Psoas muscle (tissue), 8 donors: ENCODE measurements around the gene SERP2. TPM values are rescaled to one million over a fixed set of nuclear protein-coding genes. Genes with fewer than 3 reads are reported as not detected.

Experiments used
- ATAC-seq, 4 donors: fragments of 200-7000 bp; cut with Tn5 transposase; one replicate each; pipeline ENCODE4 v1.9.1; 2020; ENCODE audit warnings: moderate library complexity in 3 of 4, mild to moderate bottlenecking in 2 of 4
- DNase-seq, 2 donors: peaks; one replicate each; pipeline ENCODE4 v3.0.0-alpha.2; 2020
- H3K27ac ChIP-seq: fragments of 200-600 bp; one replicate; pipeline ENCODE4 v1.8.0; 2022
- H3K27me3 ChIP-seq, 3 donors: fragments of 200-600 bp in 1 of 3; one replicate each; pipeline versions ENCODE4 v1.6.1 to v1.8.0; 2013 to 2022; ENCODE audit warnings: low read length in 2 of 3, mild to moderate bottlenecking in 2 of 3, moderate library complexity in 1 of 3; ENCODE audit not compliant: insufficient read depth in 3 of 3
- H3K36me3 ChIP-seq, 2 donors: fragments of 200-600 bp in 1 of 2; one replicate each; pipeline versions ENCODE4 v1.6.1 to v1.8.0; 2013 to 2022; ENCODE audit warnings: low read depth in 1 of 2, mild to moderate bottlenecking in 1 of 2, moderate library complexity in 1 of 2; ENCODE audit not compliant: insufficient read depth in 1 of 2
- H3K4me1 ChIP-seq: fragments of 200-600 bp; one replicate; pipeline ENCODE4 v1.8.0; 2022
- H3K4me3 ChIP-seq: fragments of 200-600 bp; one replicate; pipeline ENCODE4 v1.8.0; 2022; ENCODE audit warnings: mild to moderate bottlenecking
- H3K9me3 ChIP-seq: fragments of 200-600 bp; one replicate; pipeline ENCODE4 v1.8.0; 2022
- WGBS, 3 donors: extraction: QIAGEN DNeasy Blood & Tissue Kit; methylation state at CpG; one replicate each; pipeline versions ENCODE4 v1.1.6 to v1.1.7; 2013; 5-methylcytosine and 5-hydroxymethylcytosine counted together
- intact Hi-C, 2 donors: fragments of 100-400 bp; cut with DNase I; formaldehyde crosslinking; loops; one replicate each; pipeline versions ENCODE4 v1.11.0 to v1.14.2; 2022
- polyA plus RNA-seq, 3 donors: library from polyadenylated mRNA; stranded (reverse); fragments of 200-250 nt; gene quantifications; one replicate each; pipeline ENCODE4 v1.2.3, GENCODE V29; 2013
- total RNA-seq, 4 donors: library from RNA; stranded (reverse); fragmentation: NEBNext Ultra II Directional in 2 of 4; extraction: Animal tissue kit (Norgen Biotek cat#: 25700) in 2 of 4; gene quantifications; one replicate each; pipeline versions ENCODE4 v1.2.1 to v1.2.4, GENCODE V29; 2021 to 2023
- TF ChIP-seq, protein P1 (sequence below): fragments of 200-600 bp; IDR thresholded peaks from one replicate; pipeline ENCODE4 v1.8.0; 2022; ENCODE audit warnings: antibody characterized with exemption
- donor health status: healthy with polysubstance abuse.
- donor health status: DM: no; HTN: no; CAD: no; lungs with moderate emphysema.
- donor health status: Bipolar disorder and iron deficiency.
- donor health status: healthy.
- donor health status: DM: yes; HTN: yes; CAD: no.
- donor health status: DM: no; HTN: no; CAD: no.
- donor health status: DM: no; HTN: no; CAD: no.
- donor health status: DM: yes; HTN: yes; CAD: no.

SERP2 gene
- total and polyA plus RNA-seq, 7 donors, result 0.57 to 1.8 (median 1.1) TPM

DNA sequence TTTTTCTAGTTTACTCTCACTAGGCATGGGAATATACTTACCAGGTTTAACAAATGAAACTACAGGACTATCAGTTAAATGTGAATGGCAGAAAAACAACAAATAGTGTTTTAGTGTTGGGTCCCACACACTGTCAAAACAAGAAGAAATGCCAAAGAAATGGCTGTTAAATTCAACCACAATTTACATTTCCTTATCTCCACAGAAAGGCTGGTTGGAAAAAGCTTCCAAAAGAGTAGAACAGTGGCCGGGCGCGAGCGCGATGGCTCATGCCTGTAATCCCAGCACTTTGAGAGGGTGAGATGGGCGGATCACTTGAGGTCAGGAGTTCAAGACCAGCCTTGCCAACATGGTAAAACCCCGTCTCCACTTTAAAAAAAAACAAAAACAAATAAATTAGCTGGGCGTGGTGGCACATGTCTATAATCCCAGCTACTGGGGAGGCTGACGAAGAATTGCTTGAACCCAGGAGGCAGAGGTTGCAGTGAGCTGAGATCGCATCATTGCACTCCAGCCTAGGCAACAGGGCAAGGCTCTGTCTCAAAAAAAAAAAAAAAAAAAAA is 66.5 kb downstream of the SERP2 start:
- Histone ChIP-seq H3K4me1 (peaks cover 33% of the 10 kb centered on the region), H3K4me3 (no peak overlapping the region), H3K36me3 (no peaks in the 10 kb centered on the region), H3K9me3 (no peaks in the 10 kb centered on the region), H3K27ac (peak overlapping the region; percentile 62), H3K27me3 (no peaks in the 10 kb centered on the region)
- intact Hi-C loops, result loop anchor here in 1 of 2 donors (5.0 kb wide), 2 partner anchors 393 to 533 kb away; no protein-coding TSS in a partner anchor
- TF ChIP-seq, protein P1, sequence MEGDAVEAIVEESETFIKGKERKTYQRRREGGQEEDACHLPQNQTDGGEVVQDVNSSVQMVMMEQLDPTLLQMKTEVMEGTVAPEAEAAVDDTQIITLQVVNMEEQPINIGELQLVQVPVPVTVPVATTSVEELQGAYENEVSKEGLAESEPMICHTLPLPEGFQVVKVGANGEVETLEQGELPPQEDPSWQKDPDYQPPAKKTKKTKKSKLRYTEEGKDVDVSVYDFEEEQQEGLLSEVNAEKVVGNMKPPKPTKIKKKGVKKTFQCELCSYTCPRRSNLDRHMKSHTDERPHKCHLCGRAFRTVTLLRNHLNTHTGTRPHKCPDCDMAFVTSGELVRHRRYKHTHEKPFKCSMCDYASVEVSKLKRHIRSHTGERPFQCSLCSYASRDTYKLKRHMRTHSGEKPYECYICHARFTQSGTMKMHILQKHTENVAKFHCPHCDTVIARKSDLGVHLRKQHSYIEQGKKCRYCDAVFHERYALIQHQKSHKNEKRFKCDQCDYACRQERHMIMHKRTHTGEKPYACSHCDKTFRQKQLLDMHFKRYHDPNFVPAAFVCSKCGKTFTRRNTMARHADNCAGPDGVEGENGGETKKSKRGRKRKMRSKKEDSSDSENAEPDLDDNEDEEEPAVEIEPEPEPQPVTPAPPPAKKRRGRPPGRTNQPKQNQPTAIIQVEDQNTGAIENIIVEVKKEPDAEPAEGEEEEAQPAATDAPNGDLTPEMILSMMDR, result no peak
- 77 to 87% (median 82%) methylated on average over 10 of the region's 10 CpGs for WGBS, 3 donors
- ATAC-seq (no peak), DNase-seq (no peak)

Other genes starting within 250 kb of the SERP2 start
- gene TSC22D1, start 202.5 kb downstream of the SERP2 start, total RNA-seq, result 100 to 1,000 TPM; 121 to 203 (median 169) TPM
- gene TSC22D1, start 202.5 kb downstream of the SERP2 start, polyA plus RNA-seq, result 100 to 1,000 TPM in 1 of 3 donors, 10 to 100 TPM in 2; 34.5 to 102 (median 99.9) TPM